GM19324 (cell line): Measurements from ENCODE around the gene REG4.

Source experiments
- ATAC-seq: cut with Tn5 transposase; IDR thresholded peaks from one replicate; pipeline ENCODE4 v1.9.1; 2021; ENCODE audit warnings: mild to moderate bottlenecking, moderate library complexity; ENCODE audit not compliant: unreplicated experiment, low FRiP score

Gene REG4

GRCh38 chr1:119782631-119783325, 28.5 kb downstream of the REG4 start:
- no peak for ATAC-seq

- no peak for ATAC-seq
Measured at GRCh38 chr1:119781434-119782210, 29.6 kb downstream of the REG4 start.

- ATAC-seq, result no peak
Measured at GRCh38 chr1:119779869-119780356, 31.3 kb downstream of the REG4 start.

- ATAC-seq, result no peak
Measured at GRCh38 chr1:119778886-119779560, 32.2 kb downstream of the REG4 start.

GRCh38 chr1:119778359-119778758, 32.9 kb downstream of the REG4 start:
- no peak for ATAC-seq

- ATAC-seq, result no peak
Measured at GRCh38 chr1:119774746-119775490, 36.3 kb downstream of the REG4 start.

- ATAC-seq, result no peak
Measured at GRCh38 chr1:119773711-119774241, 37.5 kb downstream of the REG4 start.

GRCh38 chr1:119772298-119772697, 39.0 kb downstream of the REG4 start:
- ATAC-seq, result no peak

GRCh38 chr1:119771770-119772169, 39.5 kb downstream of the REG4 start:
- no peak for ATAC-seq

GRCh38 chr1:119771016-119771415, 40.2 kb downstream of the REG4 start:
- no peak for ATAC-seq

- ATAC-seq, result no peak
Measured at GRCh38 chr1:119768778-119769177, 42.5 kb downstream of the REG4 start, which contains the start of gene HMGCS2. HMGCS2 (minus strand) TSS chr1:119768905; CDS start chr1:119768844, 61 bp downstream.

- no peak for ATAC-seq
Measured at GRCh38 chr1:119767486-119767885, 43.8 kb downstream of the REG4 start.

GRCh38 chr1:119766374-119766794, 44.9 kb downstream of the REG4 start:
- no peak for ATAC-seq

- no peak for ATAC-seq
Measured at GRCh38 chr1:119764220-119764619, 47.0 kb downstream of the REG4 start.

GRCh38 chr1:119762953-119763352, 48.3 kb downstream of the REG4 start:
- no peak for ATAC-seq

- ATAC-seq, result no peak
Measured at GRCh38 chr1:119762409-119762808, 48.9 kb downstream of the REG4 start.

GRCh38 chr1:119758584-119758983, 52.7 kb downstream of the REG4 start:
- no peak for ATAC-seq

GRCh38 chr1:119752592-119752991, 58.7 kb downstream of the REG4 start:
- no peak for ATAC-seq

- no peak for ATAC-seq
Measured at GRCh38 chr1:119748040-119748439, 63.2 kb downstream of the REG4 start.

- ATAC-seq, result no peak
Measured at GRCh38 chr1:119747451-119747850, 63.8 kb downstream of the REG4 start.
